Suprapubic skin (tissue), 4 donors: Measurements from ENCODE around the gene ABHD10. TPM values are rescaled to one million over a fixed set of nuclear protein-coding genes. Genes with fewer than 3 reads are reported as not detected.
A peak's percentile ranks its signal among the peaks of the same experiment; 100 is the strongest.

Source experiments
- DNase-seq, 2 donors: peaks; one replicate each; pipeline ENCODE4 v3.0.0-alpha.2; 2019; ENCODE audit warnings: low spot score in 2 of 2
- H3K27ac ChIP-seq: fragments of 200-600 bp; sonication (generic); one replicate; pipeline ENCODE4 v1.5.1; 2019
- H3K27me3 ChIP-seq: fragments of 200-600 bp; sonication (generic); one replicate; pipeline ENCODE4 v1.5.1; 2019
- H3K36me3 ChIP-seq: fragments of 200-600 bp; sonication (generic); one replicate; pipeline ENCODE4 v1.5.1; 2019
- H3K4me1 ChIP-seq: fragments of 200-600 bp; sonication (generic); one replicate; pipeline ENCODE4 v1.5.1; 2019
- H3K4me3 ChIP-seq: fragments of 200-600 bp; sonication (generic); one replicate; pipeline ENCODE4 v1.5.1; 2019; ENCODE audit warnings: mild to moderate bottlenecking
- H3K9me3 ChIP-seq: fragments of 200-600 bp; sonication (generic); one replicate; pipeline ENCODE4 v1.5.1; 2019
- EP300 ChIP-seq: sonication (generic); formaldehyde crosslinking; IDR thresholded peaks from one replicate; pipeline ENCODE4 v1.6.1; 2017; ENCODE audit warnings: antibody characterized with exemption
- POLR2A ChIP-seq, 2 donors: fragments of 450-650 bp; IDR thresholded peaks; one replicate each; pipeline ENCODE4 v1.6.1; 2017; ENCODE audit warnings: antibody characterized with exemption in 2 of 2, mild to moderate bottlenecking in 2 of 2, moderate library complexity in 2 of 2
- POLR2AphosphoS5 ChIP-seq, 3 donors: sonication (generic); formaldehyde crosslinking; IDR thresholded peaks; one replicate each; pipeline ENCODE4 v1.6.1; 2017; ENCODE audit warnings: antibody characterized with exemption in 3 of 3
- WGBS: methylation state at CpG from one replicate; pipeline ENCODE4 v1.1.5; 2018; 5-methylcytosine and 5-hydroxymethylcytosine counted together
- total RNA-seq, 4 donors: library from RNA; depleted of rRNA; stranded (reverse); fragments of >200 nt; gene quantifications; one replicate each; pipeline ENCODE4 v1.1.0, GENCODE V29; 2016
- TF ChIP-seq, protein P1 (sequence below), 2 donors: fragments of 200-600 bp in 1 of 2; fragments of 450-650 bp in 1 of 2; sonication (generic) in 1 of 2; IDR thresholded peaks; one replicate each; pipeline ENCODE4 v1.5.1; 2016 to 2019; ENCODE audit warnings: antibody characterized with exemption in 2 of 2, mild to moderate bottlenecking in 1 of 2, moderate library complexity in 1 of 2

ABHD10 gene
- total RNA-seq, 4 donors from 2014 or later: 10.7 to 17.0 (median 12.7) TPM

DNA sequence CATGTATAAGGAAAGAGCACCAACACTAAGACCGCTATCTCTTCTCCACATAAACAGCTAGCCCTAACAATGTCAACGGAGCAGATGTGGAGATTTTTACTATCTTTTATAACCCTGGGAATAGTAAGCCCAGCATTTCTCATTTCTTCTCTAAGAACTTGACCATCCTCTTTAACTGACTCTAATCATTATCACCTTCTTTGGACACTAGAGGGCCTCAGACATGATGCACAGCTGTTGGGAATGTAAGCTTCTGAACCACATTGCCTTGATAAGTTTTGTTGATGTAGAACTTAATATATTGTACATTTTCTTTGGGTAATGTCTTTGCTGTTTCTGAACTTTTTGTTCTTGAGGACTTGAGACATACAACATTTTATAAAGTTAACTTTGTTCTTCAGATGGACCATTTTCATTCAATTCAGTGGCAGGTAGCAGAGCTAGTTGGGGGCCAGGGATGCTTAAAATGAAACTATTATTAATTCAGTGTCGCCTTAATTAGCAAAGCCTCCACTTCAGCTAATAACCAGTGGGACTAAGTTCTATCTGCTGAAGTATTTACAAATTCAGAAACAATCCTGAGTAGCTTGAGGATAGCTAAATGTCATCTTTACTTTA lies 10.3 kb downstream of the ABHD10 start:
- Histone ChIP-seq H3K27ac (no peak overlapping the region), H3K9me3 (no peaks in the 10 kb centered on the region), H3K4me3 (no peak overlapping the region), H3K27me3 (no peaks in the 10 kb centered on the region), H3K4me1 (no peaks in the 10 kb centered on the region), H3K36me3 (peaks cover 44% of the 10 kb centered on the region)
- TF ChIP-seq, protein P1, sequence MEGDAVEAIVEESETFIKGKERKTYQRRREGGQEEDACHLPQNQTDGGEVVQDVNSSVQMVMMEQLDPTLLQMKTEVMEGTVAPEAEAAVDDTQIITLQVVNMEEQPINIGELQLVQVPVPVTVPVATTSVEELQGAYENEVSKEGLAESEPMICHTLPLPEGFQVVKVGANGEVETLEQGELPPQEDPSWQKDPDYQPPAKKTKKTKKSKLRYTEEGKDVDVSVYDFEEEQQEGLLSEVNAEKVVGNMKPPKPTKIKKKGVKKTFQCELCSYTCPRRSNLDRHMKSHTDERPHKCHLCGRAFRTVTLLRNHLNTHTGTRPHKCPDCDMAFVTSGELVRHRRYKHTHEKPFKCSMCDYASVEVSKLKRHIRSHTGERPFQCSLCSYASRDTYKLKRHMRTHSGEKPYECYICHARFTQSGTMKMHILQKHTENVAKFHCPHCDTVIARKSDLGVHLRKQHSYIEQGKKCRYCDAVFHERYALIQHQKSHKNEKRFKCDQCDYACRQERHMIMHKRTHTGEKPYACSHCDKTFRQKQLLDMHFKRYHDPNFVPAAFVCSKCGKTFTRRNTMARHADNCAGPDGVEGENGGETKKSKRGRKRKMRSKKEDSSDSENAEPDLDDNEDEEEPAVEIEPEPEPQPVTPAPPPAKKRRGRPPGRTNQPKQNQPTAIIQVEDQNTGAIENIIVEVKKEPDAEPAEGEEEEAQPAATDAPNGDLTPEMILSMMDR (IDR thresholded peaks at IDR 0.05): peak; percentile 40 to 60
- TF ChIP-seq EP300: no peak
- no peak for DNase-seq
- 68% methylated on average over 3 of the region's 3 CpGs for WGBS

DNA sequence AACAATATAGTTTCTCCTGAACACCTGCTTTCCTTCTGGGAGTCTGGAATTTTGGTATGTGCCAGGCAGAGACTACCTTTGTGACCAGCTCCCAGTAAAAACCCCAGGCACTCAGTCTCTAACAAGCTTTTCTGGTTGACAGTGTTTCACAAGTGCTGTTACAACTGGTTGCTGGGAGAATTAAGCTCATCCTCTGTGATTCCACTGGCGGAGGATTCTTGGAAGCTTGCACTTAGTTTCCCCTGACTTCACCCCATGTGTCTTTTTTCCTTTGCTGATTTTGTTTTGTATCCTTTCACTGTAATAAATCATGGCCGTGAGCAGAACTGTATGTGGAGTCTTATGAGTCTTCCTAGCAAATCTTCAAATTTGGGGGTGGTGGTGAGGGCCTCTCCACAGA lies 14.2 kb downstream of the ABHD10 start:
- peaks cover 1% of the 10 kb centered on the region for H3K27me3 ChIP-seq
- H3K36me3 ChIP-seq: peaks cover 23% of the 10 kb centered on the region
- no peaks in the 10 kb centered on the region for H3K4me1 ChIP-seq
- no peaks in the 10 kb centered on the region for H3K9me3 ChIP-seq
- DNase-seq: no peak
- no peak overlapping the region for H3K4me3 ChIP-seq
- TF ChIP-seq EP300 (no peak), POLR2A (IDR thresholded peaks at IDR 0.05) (no peak), POLR2AphosphoS5 (IDR thresholded peaks at IDR 0.05) (no peak)
- TF ChIP-seq, protein P1 (IDR thresholded peaks at IDR 0.05): no peak
- WGBS: 79% methylated on average over 2 of the region's 2 CpGs
- H3K27ac ChIP-seq: no peak overlapping the region

DNA sequence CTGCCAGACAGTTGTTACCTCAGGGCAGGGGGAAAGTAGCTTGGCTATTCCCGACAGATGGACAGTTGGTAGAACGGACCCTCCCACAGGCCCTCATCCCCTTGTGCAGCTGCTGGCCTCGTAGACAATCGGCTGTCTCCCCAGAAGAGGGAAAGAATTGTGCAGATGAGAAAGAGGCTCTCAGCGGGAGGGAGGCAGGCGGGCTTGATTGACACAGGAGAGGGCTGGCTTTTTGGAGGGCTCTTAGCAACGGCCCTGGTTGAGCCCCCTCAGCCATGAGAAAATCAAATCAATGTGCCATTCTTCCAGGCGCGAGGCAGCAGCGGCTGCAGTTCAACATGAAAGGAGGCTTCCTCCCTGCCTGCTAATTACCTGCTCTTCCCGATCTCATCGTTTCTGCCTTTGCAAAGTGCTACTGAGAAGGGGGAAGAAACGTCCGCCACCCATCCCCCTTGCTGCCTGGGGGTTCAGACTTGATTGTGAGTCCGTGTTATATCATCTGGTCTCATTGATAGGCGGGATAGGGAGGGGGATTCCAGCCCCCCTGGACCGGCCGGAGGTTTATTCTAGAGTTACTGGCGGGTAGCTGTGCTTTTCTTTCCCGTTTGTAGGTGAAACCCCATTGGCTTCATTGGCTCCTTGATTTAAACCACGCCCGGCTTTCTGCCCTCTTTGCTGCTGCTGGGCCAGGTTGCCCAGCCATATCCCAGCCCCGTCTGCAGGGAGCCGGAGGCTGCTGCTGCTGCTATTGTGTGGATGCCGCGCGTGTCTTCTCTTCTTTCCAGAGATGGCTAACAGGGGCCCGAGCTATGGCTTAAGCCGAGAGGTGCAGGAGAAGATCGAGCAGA lies 20.0 kb downstream of the ABHD10 start, which contains the start of gene TAGLN3:
Gene TAGLN3, plus strand, starts transcription at position 287 of the 848 bp plus-strand sequence. Its CDS starts 501 bp downstream, at position 788.
- no peak within 1 kb of the TSS for H3K27ac ChIP-seq
- no peaks in the 10 kb centered on the region for H3K9me3 ChIP-seq
- TF ChIP-seq POLR2A (IDR thresholded peaks at IDR 0.05): no peak
- TF ChIP-seq POLR2AphosphoS5 (IDR thresholded peaks at IDR 0.05): no peak
- TF ChIP-seq, protein P1 (IDR thresholded peaks at IDR 0.05): no peak
- no peak for TF ChIP-seq EP300
- H3K4me1 ChIP-seq: peaks cover 11% of the 10 kb centered on the region
- H3K27me3 ChIP-seq: peaks cover 3% of the 10 kb centered on the region
- no peak for DNase-seq
- peak within 1 kb of the TSS; percentile 49 for H3K4me3 ChIP-seq
- no peaks in the 10 kb centered on the region for H3K36me3 ChIP-seq
- WGBS: 8% methylated on average over 29 of the region's 30 CpGs

DNA sequence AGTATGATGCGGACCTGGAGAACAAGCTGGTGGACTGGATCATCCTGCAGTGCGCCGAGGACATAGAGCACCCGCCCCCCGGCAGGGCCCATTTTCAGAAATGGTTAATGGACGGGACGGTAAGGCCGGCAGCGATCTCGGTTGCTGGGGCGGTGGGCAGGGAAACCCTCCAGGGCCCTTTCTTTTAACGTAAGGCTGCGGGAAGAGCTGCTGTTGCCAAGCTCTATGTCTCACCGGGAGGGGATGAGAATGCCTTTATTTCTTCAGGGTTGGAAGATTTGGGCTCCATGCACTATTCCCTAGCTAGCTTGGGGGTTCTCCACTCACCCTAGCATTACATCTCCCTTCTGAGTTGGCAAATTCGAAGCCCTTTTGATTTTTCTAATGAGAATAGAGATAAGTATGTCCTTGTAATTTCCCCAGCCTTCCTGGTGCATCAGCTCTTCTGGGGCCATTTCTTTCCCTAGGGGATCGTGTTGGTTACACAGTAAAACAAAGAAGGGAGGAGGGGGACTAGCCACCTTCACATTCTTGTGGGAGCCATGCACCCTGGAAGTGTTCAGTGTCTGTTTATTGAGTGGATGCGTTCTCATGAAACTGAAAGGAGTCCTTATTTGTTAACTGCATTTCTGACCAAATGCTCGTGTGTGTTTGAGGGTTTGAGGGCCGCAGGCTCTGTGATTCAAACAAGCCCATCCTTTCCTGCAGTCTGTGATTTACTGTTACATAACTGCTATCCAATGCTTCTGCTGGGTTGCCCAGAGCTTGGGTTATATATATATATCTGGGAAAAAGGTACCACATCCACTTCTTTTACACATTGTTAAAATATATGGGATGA lies 20.9 kb downstream of the ABHD10 start:
- no peak for DNase-seq
- peak overlapping the region; percentile 49 for H3K4me3 ChIP-seq
- WGBS: 42% methylated on average over 10 of the region's 19 CpGs
- no peak overlapping the region for H3K27ac ChIP-seq
- H3K36me3 ChIP-seq: no peaks in the 10 kb centered on the region
- peaks cover 3% of the 10 kb centered on the region for H3K27me3 ChIP-seq
- no peak for TF ChIP-seq POLR2A (IDR thresholded peaks at IDR 0.05)
- TF ChIP-seq, protein P1 (IDR thresholded peaks at IDR 0.05): no peak
- H3K4me1 ChIP-seq: peaks cover 11% of the 10 kb centered on the region
- no peaks in the 10 kb centered on the region for H3K9me3 ChIP-seq

DNA sequence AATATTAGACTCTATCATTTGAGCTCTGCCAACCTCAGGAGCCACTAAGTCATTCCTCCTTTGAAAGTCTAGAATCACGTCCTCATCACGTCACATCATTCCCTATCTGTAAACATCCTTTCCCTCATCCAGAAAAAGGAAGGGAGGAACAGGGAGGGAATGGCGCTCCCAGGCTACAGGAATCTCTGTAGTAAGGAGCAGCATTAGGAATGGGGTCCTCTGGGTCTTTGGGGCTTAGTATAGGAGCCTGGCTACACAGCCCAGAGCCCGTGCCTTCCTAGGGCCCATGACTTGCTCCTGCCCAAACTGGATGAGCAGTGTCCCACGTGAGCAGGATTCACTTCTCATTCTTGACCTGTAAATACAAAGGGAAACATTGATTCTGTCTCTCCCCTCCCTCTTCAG lies 21.5 kb downstream of the ABHD10 start:
- WGBS: 87% methylated on average over 5 of the region's 5 CpGs
- peaks cover 3% of the 10 kb centered on the region for H3K27me3 ChIP-seq
- no peak overlapping the region for H3K27ac ChIP-seq
- no peaks in the 10 kb centered on the region for H3K9me3 ChIP-seq
- no peaks in the 10 kb centered on the region for H3K36me3 ChIP-seq
- H3K4me3 ChIP-seq: no peak overlapping the region
- no peak for DNase-seq
- TF ChIP-seq POLR2AphosphoS5 (IDR thresholded peaks at IDR 0.05) (no peak), EP300 (no peak), POLR2A (IDR thresholded peaks at IDR 0.05) (no peak)
- TF ChIP-seq, protein P1 (IDR thresholded peaks at IDR 0.05): no peak
- peaks cover 11% of the 10 kb centered on the region for H3K4me1 ChIP-seq
